Measurements from ENCODE around the gene SUPV3L1. TPM values are rescaled to one million over a fixed set of nuclear protein-coding genes. Genes with fewer than 3 reads are reported as not detected.

The SUPV3L1 gene
- total RNA-seq, 2 experiments from 2014 or later: 27.0 to 40.9 TPM

- Histone ChIP-seq H3K4me2 (ENCODE audit: low read length) (no peak overlapping the region), H3K36me3 (ENCODE audit: insufficient read depth, low read length) (peaks cover 86% of the 10 kb centered on the region), H3K9me3 (ENCODE audit: low read length) (no peaks in the 10 kb centered on the region), H3K4me1 (ENCODE audit: insufficient read depth, low read length, poor library complexity, severe bottlenecking) (no peaks in the 10 kb centered on the region), H2AFZ (ENCODE audit: low read length) (no peak overlapping the region), H4K20me1 (ENCODE audit: insufficient read depth, low read length) (no peaks in the 10 kb centered on the region), H3K79me2 (ENCODE audit: insufficient read depth, low read depth, low read length) (no peaks in the 10 kb centered on the region), H3K9me2 (ENCODE audit: insufficient read depth, low read length) (no peaks in the 10 kb centered on the region), H3K4me3 (ENCODE audit: low read depth, low read length, poor library complexity, severe bottlenecking) (no peak overlapping the region), H3K27ac (ENCODE audit: low read depth, low read length, poor library complexity, severe bottlenecking) (no peak overlapping the region)
- no peak for TF ChIP-seq EZH2phosphoT487 (IDR thresholded peaks at IDR 0.05; ENCODE audit: borderline replicate concordance, low read depth, low read length)
- TF ChIP-seq CTCF (conservative IDR thresholded peaks at IDR 0.05; ENCODE audit: low read length): no peak
- ChIA-PET CTCF (ENCODE audit: unreplicated experiment) (no interaction called here), POLR2A (interaction anchor here (1.1 kb wide), 1 partner anchor 19 kb away, joined by 3 read pairs; no protein-coding TSS in a partner anchor)
- intact Hi-C loops (cut with micrococcal nuclease; ENCODE audit: unreplicated experiment): no loop called here
- BruUV-seq (replicated peaks): no TSS peak
- DNase-seq (ENCODE audit: low spot score): no peak
Measured at GRCh38 chr10:69202332-69202731, 22.3 kb downstream of the SUPV3L1 start.

GRCh38 chr10:69208761-69209160 is 28.7 kb downstream of the SUPV3L1 start:
- no peak overlapping the region for H3K4me3 ChIP-seq (ENCODE audit: low read depth, low read length, poor library complexity, severe bottlenecking)
- BruUV-seq (replicated peaks): no TSS peak
- no peak overlapping the region for H2AFZ ChIP-seq (ENCODE audit: low read length)
- no peaks in the 10 kb centered on the region for H3K79me2 ChIP-seq (ENCODE audit: insufficient read depth, low read depth, low read length)
- H4K20me1 ChIP-seq (ENCODE audit: insufficient read depth, low read length): no peaks in the 10 kb centered on the region
- H3K27ac ChIP-seq (ENCODE audit: low read depth, low read length, poor library complexity, severe bottlenecking): no peak overlapping the region
- no peaks in the 10 kb centered on the region for H3K4me1 ChIP-seq (ENCODE audit: insufficient read depth, low read length, poor library complexity, severe bottlenecking)
- DNase-seq (ENCODE audit: low spot score): no peak
- H3K9me3 ChIP-seq (ENCODE audit: low read length): no peaks in the 10 kb centered on the region
- POLR2A ChIA-PET: interaction anchor here (0.6 to 0.7 kb wide), 2 partner anchors 53 to 508 kb away, joined by 3 read pairs; no protein-coding TSS in a partner anchor
- H3K9me2 ChIP-seq (ENCODE audit: insufficient read depth, low read length): no peaks in the 10 kb centered on the region
- intact Hi-C loops (cut with micrococcal nuclease; ENCODE audit: unreplicated experiment): no loop called here
- H3K4me2 ChIP-seq (ENCODE audit: low read length): no peak overlapping the region
- TF ChIP-seq CTCF (conservative IDR thresholded peaks at IDR 0.05; ENCODE audit: low read length): no peak
- TF ChIP-seq EZH2phosphoT487 (IDR thresholded peaks at IDR 0.05; ENCODE audit: borderline replicate concordance, low read depth, low read length): no peak
- H3K36me3 ChIP-seq (ENCODE audit: insufficient read depth, low read length): peaks cover 57% of the 10 kb centered on the region
- CTCF ChIA-PET (ENCODE audit: unreplicated experiment): interaction anchor here (0.9 kb wide), 1 partner anchor 136 kb away, joined by 3 read pairs; no protein-coding TSS in a partner anchor

GRCh38 chr10:69209787-69210484 is 29.9 kb downstream of the SUPV3L1 start:
- no peak overlapping the region for H2AFZ ChIP-seq (ENCODE audit: low read length)

More at GRCh38 chr10:69209787-69210484, 29.9 kb downstream of the SUPV3L1 start:
- POLR2A ChIA-PET: no interaction called here
- H3K9me2 ChIP-seq (ENCODE audit: insufficient read depth, low read length): no peaks in the 10 kb centered on the region
- H3K79me2 ChIP-seq (ENCODE audit: insufficient read depth, low read depth, low read length): no peaks in the 10 kb centered on the region
- CTCF ChIA-PET (ENCODE audit: unreplicated experiment): no interaction called here
- H3K36me3 ChIP-seq (ENCODE audit: insufficient read depth, low read length): peaks cover 45% of the 10 kb centered on the region
- H3K27ac ChIP-seq (ENCODE audit: low read depth, low read length, poor library complexity, severe bottlenecking): no peak overlapping the region
- TF ChIP-seq EZH2phosphoT487 (IDR thresholded peaks at IDR 0.05; ENCODE audit: borderline replicate concordance, low read depth, low read length) (no peak), CTCF (conservative IDR thresholded peaks at IDR 0.05; ENCODE audit: low read length) (no peak)
- H3K4me2 ChIP-seq (ENCODE audit: low read length): no peak overlapping the region
- BruUV-seq (replicated peaks): no TSS peak
- H3K4me1 ChIP-seq (ENCODE audit: insufficient read depth, low read length, poor library complexity, severe bottlenecking): no peaks in the 10 kb centered on the region
- H3K9me3 ChIP-seq (ENCODE audit: low read length): no peaks in the 10 kb centered on the region
- DNase-seq (ENCODE audit: low spot score): no peak
- no peak overlapping the region for H3K4me3 ChIP-seq (ENCODE audit: low read depth, low read length, poor library complexity, severe bottlenecking)
- H4K20me1 ChIP-seq (ENCODE audit: insufficient read depth, low read length): no peaks in the 10 kb centered on the region
- intact Hi-C loops (cut with micrococcal nuclease; ENCODE audit: unreplicated experiment): no loop called here

Data from OCI-LY7 (cell line).